ENCODE data around the gene DNMT1. TPM values are rescaled to one million over a fixed set of nuclear protein-coding genes. Genes with fewer than 3 reads are reported as not detected.
A peak's percentile ranks its signal among the peaks of the same experiment; 100 is the strongest.

DNMT1 gene
- total RNA-seq, 2 experiments from 2014 or later = 372 to 379 TPM

GRCh38 chr19:10142701-10143375 is 51.9 kb downstream of the DNMT1 start:
- POLR2A ChIA-PET = interaction anchor here (0.8 to 3.0 kb wide), 12 partner anchors 11 to 107 kb away, joined by 3 to 15 read pairs (median 3); no protein-coding TSS in a partner anchor
- CTCF ChIA-PET = interaction anchor here (0.9 to 1.6 kb wide), 6 partner anchors 11 to 108 kb away, joined by 3 to 6 read pairs (median 4); no protein-coding TSS in a partner anchor
- TF ChIP-seq CTCF (IDR thresholded peaks at IDR 0.05) = no peak
- intact Hi-C loops (cut with micrococcal nuclease) = no loop called here
- H3K27me3 Mint-ChIP-seq = no peaks in the 10 kb centered on the region
- H3K36me3 Mint-ChIP-seq (ENCODE audit: low read depth) = peaks cover 72% of the 10 kb centered on the region
- H3K4me1 Mint-ChIP-seq (ENCODE audit: low read depth) = peaks cover 34% of the 10 kb centered on the region
- ATAC-seq (peak; percentile 87), DNase-seq (peak; percentile 53)
- no peaks in the 10 kb centered on the region for H3K9me3 Mint-ChIP-seq
- H3K27ac Mint-ChIP-seq = peak overlapping the region; percentile 86
- peak overlapping the region; percentile 31 for H3K4me3 Mint-ChIP-seq

- DNase-seq (no peak), ATAC-seq (no peak)
- no peak for TF ChIP-seq CTCF (IDR thresholded peaks at IDR 0.05)
- Mint-ChIP-seq H3K9me3 (no peaks in the 10 kb centered on the region), H3K4me1 (ENCODE audit: low read depth) (peaks cover 34% of the 10 kb centered on the region), H3K36me3 (ENCODE audit: low read depth) (peaks cover 74% of the 10 kb centered on the region), H3K27ac (peak overlapping the region; percentile 52), H3K27me3 (no peaks in the 10 kb centered on the region), H3K4me3 (no peak overlapping the region)
- ChIA-PET CTCF (no interaction called here), POLR2A (interaction anchor here (1.0 to 3.0 kb wide), 6 partner anchors 11 to 58 kb away, joined by 3 to 15 read pairs (median 4); no protein-coding TSS in a partner anchor)
- intact Hi-C loops (cut with micrococcal nuclease) = no loop called here
Observed at GRCh38 chr19:10141973-10142372, 52.8 kb downstream of the DNMT1 start.

- no peak for DNase-seq
- Mint-ChIP-seq H3K27ac (peak overlapping the region; percentile 52), H3K36me3 (ENCODE audit: low read depth) (peaks cover 75% of the 10 kb centered on the region), H3K4me3 (no peak overlapping the region), H3K4me1 (ENCODE audit: low read depth) (peaks cover 33% of the 10 kb centered on the region), H3K9me3 (no peaks in the 10 kb centered on the region), H3K27me3 (no peaks in the 10 kb centered on the region)
- intact Hi-C loops (cut with micrococcal nuclease) = no loop called here
- POLR2A ChIA-PET = interaction anchor here (2.7 to 3.0 kb wide), 2 partner anchors 10 to 27 kb away, joined by 12 to 15 read pairs; no protein-coding TSS in a partner anchor
- CTCF ChIA-PET = no interaction called here
- TF ChIP-seq CTCF (IDR thresholded peaks at IDR 0.05) = no peak
- no peak for ATAC-seq
Observed at GRCh38 chr19:10141479-10141878, 53.3 kb downstream of the DNMT1 start.

- intact Hi-C loops (cut with micrococcal nuclease) = no loop called here
- H3K4me1 Mint-ChIP-seq (ENCODE audit: low read depth) = peaks cover 23% of the 10 kb centered on the region
- CTCF ChIA-PET = interaction anchor here (2.3 kb wide), 1 partner anchor 209 kb away, joined by 6 read pairs; no protein-coding TSS in a partner anchor
- H3K27ac Mint-ChIP-seq = no peak overlapping the region
- H3K9me3 Mint-ChIP-seq = no peaks in the 10 kb centered on the region
- ATAC-seq (no peak), DNase-seq (no peak)
- H3K36me3 Mint-ChIP-seq (ENCODE audit: low read depth) = peaks cover 69% of the 10 kb centered on the region
- POLR2A ChIA-PET = interaction anchor here (1.0 to 1.8 kb wide), 4 partner anchors 8 to 44 kb away, joined by 3 to 4 read pairs (median 4); no protein-coding TSS in a partner anchor
- no peak overlapping the region for H3K4me3 Mint-ChIP-seq
- no peaks in the 10 kb centered on the region for H3K27me3 Mint-ChIP-seq
- no peak for TF ChIP-seq CTCF (IDR thresholded peaks at IDR 0.05)
Observed at GRCh38 chr19:10139952-10140351, 54.8 kb downstream of the DNMT1 start.
